CD4-positive, CD25-positive, alpha-beta regulatory T cell (primary cell): ENCODE measurements around the gene NFATC2. TPM values are rescaled to one million over a fixed set of nuclear protein-coding genes. Genes with fewer than 3 reads are reported as not detected.
A peak's percentile ranks its signal among the peaks of the same experiment; 100 is the strongest.

ENCODE experiments used
- ATAC-seq, 2 donors: fragments of 150-1000 bp; cut with Tn5 transposase; one replicate each; pipeline ENCODE4 v1.10.0; 2021; ENCODE audit warnings: low read depth in 2 of 2, moderate number of reproducible peaks in 2 of 2, moderate library complexity in 1 of 2
- DNase-seq, 3 donors: peaks; one replicate each; pipeline versions ENCODE4 v3.0.0 to v3.0.0-alpha.2; 2012 to 2022; ENCODE audit warnings: mixed read lengths in 1 of 3
- H3K27ac ChIP-seq: one replicate; pipeline ENCODE4 v1.7.0; 2013; ENCODE audit warnings: mild to moderate bottlenecking, low read length; ENCODE audit not compliant: insufficient read depth, poor library complexity, severe bottlenecking
- H3K27me3 ChIP-seq: one replicate; pipeline ENCODE4 v1.7.0; 2013; ENCODE audit warnings: low read length; ENCODE audit not compliant: control insufficient read depth, insufficient read depth
- H3K36me3 ChIP-seq: one replicate; pipeline ENCODE4 v1.7.0; 2013; ENCODE audit warnings: mild to moderate bottlenecking, low read length, moderate library complexity; ENCODE audit not compliant: control insufficient read depth, insufficient read depth
- H3K4me1 ChIP-seq: 2 replicates; pipeline ENCODE4 v1.7.0; 2013; ENCODE audit warnings: mild to moderate bottlenecking, low read length; ENCODE audit not compliant: insufficient read depth, control insufficient read depth, poor library complexity, severe bottlenecking
- H3K4me3 ChIP-seq: one replicate; pipeline ENCODE4 v1.7.0; 2013; ENCODE audit warnings: low read depth, mild to moderate bottlenecking, low read length, moderate library complexity
- H3K9me3 ChIP-seq, 2 experiments: 1 replicate in 1 of 2; 2 replicates in 1 of 2; pipeline ENCODE4 v1.7.0; 2013; ENCODE audit warnings: low read length in 2 of 2, mild to moderate bottlenecking in 1 of 2, moderate library complexity in 1 of 2; ENCODE audit not compliant: control insufficient read depth in 2 of 2
- H3K27ac Mint-ChIP-seq, 3 donors: one replicate each; pipeline ENCODE4 v1.8.0; 2020 to 2022; ENCODE audit warnings: mild to moderate bottlenecking in 3 of 3, mixed read lengths in 3 of 3, moderate library complexity in 2 of 3
- H3K27me3 Mint-ChIP-seq: one replicate; pipeline ENCODE4 v1.8.0; 2022; ENCODE audit warnings: mild to moderate bottlenecking, mixed read lengths
- H3K36me3 Mint-ChIP-seq: one replicate; pipeline ENCODE4 v1.8.0; 2020; ENCODE audit warnings: mixed read lengths
- H3K4me1 Mint-ChIP-seq, 4 donors: one replicate each; pipeline ENCODE4 v1.8.0; 2020 to 2022; ENCODE audit warnings: mixed read lengths in 4 of 4, mild to moderate bottlenecking in 1 of 4
- H3K4me3 Mint-ChIP-seq, 4 donors: one replicate each; pipeline ENCODE4 v1.8.0; 2020 to 2022; ENCODE audit warnings: mild to moderate bottlenecking in 4 of 4, mixed read lengths in 4 of 4, moderate library complexity in 3 of 4
- H3K9me3 Mint-ChIP-seq, 7 donors: one replicate each; pipeline ENCODE4 v1.8.0; 2020 to 2022; ENCODE audit warnings: mixed read lengths in 7 of 7, mild to moderate bottlenecking in 3 of 7, moderate library complexity in 2 of 7
- polyA plus RNA-seq, 4 donors: library from polyadenylated mRNA; unstranded; fragments of 300-500 nt; fragmentation: Illumina TruSeq; gene quantifications; one replicate each; pipeline ENCODE4 v1.2.3, GENCODE V29; 2021
- total RNA-seq: library from RNA; stranded (reverse); gene quantifications from one replicate; pipeline ENCODE4 v1.2.3, GENCODE V29; 2022

The NFATC2 gene
- total and polyA plus RNA-seq, 5 donors from 2014 or later, result 11.0 to 56.8 (median 14.2) TPM

DNA sequence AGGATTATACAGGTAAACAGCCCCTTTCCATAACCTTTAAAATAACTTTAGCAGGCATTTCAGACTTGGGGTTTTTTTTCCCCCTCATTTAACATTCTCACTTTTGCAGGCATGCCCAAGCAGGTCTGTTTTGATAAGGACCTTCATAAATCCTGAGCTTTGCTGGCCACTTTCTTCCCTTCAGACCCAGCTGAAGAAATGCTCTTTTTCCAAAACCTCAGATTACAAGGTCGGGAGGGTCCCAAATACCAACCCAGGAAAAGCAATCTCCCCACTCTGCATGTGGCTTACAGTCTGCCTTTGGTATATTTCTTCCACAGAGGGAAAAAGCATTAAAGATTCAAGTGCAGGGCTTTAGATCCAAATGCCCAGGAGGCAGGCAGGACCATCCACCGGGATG, 6.8 kb downstream of the NFATC2 start:
- Mint-ChIP-seq H3K27ac (peak overlapping the region in 2 of 3 donors; percentile 74 to 88), H3K27me3 (no peaks in the 10 kb centered on the region), H3K4me3 (peak overlapping the region; percentile 19 to 76 (median 68)), H3K9me3 (no peaks in the 10 kb centered on the region), H3K4me1 (peaks cover 43 to 98% (median 77%) of the 10 kb centered on the region in 4 donors), H3K36me3 (peaks cover 20% of the 10 kb centered on the region)
- Histone ChIP-seq H3K27ac (peak overlapping the region; percentile 34), H3K36me3 (peaks cover 28% of the 10 kb centered on the region), H3K4me1 (peaks cover 74% of the 10 kb centered on the region), H3K9me3 (no peaks in the 10 kb centered on the region), H3K27me3 (no peaks in the 10 kb centered on the region), H3K4me3 (no peak overlapping the region)
- no peak for ATAC-seq
- DNase-seq, result no peak

DNA sequence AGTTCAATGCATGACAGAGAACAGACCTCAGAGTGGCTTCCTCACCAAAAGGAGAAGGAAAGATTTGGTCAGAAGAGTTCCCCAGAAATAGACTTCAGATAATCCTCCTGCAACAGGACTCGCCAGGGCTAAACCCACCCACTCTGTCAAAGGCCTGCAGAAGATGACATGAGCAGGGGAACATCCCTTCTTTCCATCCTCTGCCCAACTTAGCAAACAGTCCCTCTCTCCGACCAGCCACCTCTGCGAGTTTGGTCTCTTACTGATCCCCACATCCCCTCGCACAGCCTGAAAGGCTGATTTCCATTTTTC, 7.5 kb downstream of the NFATC2 start:
- no peaks in the 10 kb centered on the region for H3K9me3 ChIP-seq
- peaks cover 28% of the 10 kb centered on the region for H3K36me3 ChIP-seq
- H3K4me3 ChIP-seq, result no peak overlapping the region
- DNase-seq (no peak), ATAC-seq (no peak)
- Mint-ChIP-seq H3K9me3 (no peaks in the 10 kb centered on the region), H3K27me3 (no peaks in the 10 kb centered on the region), H3K27ac (peak overlapping the region in 2 of 3 donors; percentile 82 to 88), H3K36me3 (peaks cover 20% of the 10 kb centered on the region), H3K4me3 (peak overlapping the region in 1 of 4 donors; percentile 76), H3K4me1 (peaks cover 43 to 98% (median 79%) of the 10 kb centered on the region in 4 donors)
- peaks cover 73% of the 10 kb centered on the region for H3K4me1 ChIP-seq
- no peak overlapping the region for H3K27ac ChIP-seq
- H3K27me3 ChIP-seq, result no peaks in the 10 kb centered on the region

DNA sequence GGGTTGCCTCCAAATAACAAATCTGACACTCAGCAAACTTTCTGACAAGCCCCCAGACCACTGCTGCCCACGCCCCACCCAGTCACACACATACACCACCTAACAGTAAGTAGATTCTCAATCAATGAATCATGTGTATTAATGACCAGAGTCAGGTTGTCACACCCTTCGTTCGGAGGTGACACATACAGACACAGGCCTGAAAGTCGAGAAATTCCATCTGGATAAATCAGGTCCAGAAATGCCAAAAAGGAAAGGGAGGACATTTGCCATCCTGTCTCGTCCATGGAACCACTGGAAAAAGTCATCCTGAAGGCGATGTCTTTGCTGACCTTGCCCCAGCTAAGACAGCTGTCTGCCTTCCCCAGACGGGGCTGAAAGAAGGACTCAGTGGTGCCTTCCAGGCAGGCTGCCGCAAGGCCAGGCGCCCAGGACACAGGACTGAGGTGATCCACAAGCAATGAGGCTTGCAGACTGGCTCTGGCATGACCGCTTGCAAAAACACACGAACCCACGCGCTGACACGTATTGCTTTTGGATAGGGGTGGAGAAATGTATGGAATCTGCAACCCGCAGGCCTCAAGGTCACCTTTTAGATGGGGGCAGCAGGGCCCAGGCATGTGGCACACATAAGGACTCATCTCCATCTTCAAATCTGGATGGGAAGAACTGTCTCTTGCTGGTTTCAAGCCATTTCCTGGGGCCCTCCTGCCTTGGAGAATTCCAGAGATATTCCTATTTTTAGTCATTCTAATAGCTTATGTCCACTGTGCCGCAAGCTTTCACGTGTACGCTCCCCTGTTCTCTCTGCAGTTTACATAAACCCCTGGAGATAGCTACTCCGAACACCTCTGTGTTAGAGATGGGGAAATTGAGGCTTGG, 9.0 kb downstream of the NFATC2 start:
- Histone ChIP-seq H3K36me3 (peaks cover 22% of the 10 kb centered on the region), H3K9me3 (no peaks in the 10 kb centered on the region), H3K27me3 (no peaks in the 10 kb centered on the region), H3K4me1 (peaks cover 73% of the 10 kb centered on the region), H3K4me3 (no peak overlapping the region), H3K27ac (peak overlapping the region; percentile 84)
- peaks cover 53 to 98% (median 80%) of the 10 kb centered on the region in 4 donors for H3K4me1 Mint-ChIP-seq
- no peaks in the 10 kb centered on the region for H3K27me3 Mint-ChIP-seq
- no peaks in the 10 kb centered on the region for H3K9me3 Mint-ChIP-seq
- peaks cover 14% of the 10 kb centered on the region for H3K36me3 Mint-ChIP-seq
- DNase-seq (no peak), ATAC-seq (no peak)
- peak overlapping the region in 1 of 3 donors; percentile 81 for H3K27ac Mint-ChIP-seq
- H3K4me3 Mint-ChIP-seq, result peak overlapping the region in 2 of 4 donors; percentile 16 to 17

DNA sequence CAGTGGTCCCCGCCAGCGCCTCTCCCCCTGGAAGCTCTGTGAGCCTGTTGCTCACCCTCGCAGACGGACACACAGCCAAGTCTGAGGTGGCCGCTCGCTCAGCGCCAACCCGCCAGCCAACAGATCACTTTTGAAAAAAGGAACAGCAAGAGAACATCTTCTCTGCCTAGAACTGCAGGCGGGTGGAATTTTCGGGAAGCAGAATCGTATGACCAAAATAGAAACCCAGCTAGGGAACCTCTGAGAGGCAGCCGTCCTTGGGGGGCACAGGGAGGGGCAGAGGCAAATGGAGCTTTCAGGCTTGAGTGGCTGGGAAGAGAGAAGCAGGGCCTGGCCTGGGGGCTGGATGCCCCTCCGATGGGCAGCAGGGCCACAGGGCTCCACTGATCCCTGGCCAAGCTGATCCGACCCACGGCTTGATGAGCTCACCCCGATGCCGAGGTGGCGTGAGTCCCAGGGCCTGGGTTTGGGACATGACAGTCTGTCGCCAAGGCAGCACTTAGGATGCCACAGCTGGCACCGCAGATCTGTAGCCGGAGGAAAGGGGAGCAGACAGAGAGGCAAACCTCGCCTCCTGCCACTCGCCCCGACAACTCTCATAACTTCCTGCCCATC, 9.8 kb downstream of the NFATC2 start:
- Histone ChIP-seq H3K4me1 (peaks cover 81% of the 10 kb centered on the region), H3K27ac (peak overlapping the region; percentile 84), H3K9me3 (no peaks in the 10 kb centered on the region), H3K4me3 (no peak overlapping the region), H3K36me3 (peaks cover 15% of the 10 kb centered on the region), H3K27me3 (no peaks in the 10 kb centered on the region)
- Mint-ChIP-seq H3K4me1 (peaks cover 52 to 97% (median 80%) of the 10 kb centered on the region in 4 donors), H3K9me3 (no peaks in the 10 kb centered on the region), H3K27ac (peak overlapping the region; percentile 94 to 97 (median 97)), H3K27me3 (no peaks in the 10 kb centered on the region), H3K36me3 (peaks cover 9% of the 10 kb centered on the region), H3K4me3 (peak overlapping the region in 1 of 4 donors; percentile 19)
- DNase-seq (no peak), ATAC-seq (no peak)

DNA sequence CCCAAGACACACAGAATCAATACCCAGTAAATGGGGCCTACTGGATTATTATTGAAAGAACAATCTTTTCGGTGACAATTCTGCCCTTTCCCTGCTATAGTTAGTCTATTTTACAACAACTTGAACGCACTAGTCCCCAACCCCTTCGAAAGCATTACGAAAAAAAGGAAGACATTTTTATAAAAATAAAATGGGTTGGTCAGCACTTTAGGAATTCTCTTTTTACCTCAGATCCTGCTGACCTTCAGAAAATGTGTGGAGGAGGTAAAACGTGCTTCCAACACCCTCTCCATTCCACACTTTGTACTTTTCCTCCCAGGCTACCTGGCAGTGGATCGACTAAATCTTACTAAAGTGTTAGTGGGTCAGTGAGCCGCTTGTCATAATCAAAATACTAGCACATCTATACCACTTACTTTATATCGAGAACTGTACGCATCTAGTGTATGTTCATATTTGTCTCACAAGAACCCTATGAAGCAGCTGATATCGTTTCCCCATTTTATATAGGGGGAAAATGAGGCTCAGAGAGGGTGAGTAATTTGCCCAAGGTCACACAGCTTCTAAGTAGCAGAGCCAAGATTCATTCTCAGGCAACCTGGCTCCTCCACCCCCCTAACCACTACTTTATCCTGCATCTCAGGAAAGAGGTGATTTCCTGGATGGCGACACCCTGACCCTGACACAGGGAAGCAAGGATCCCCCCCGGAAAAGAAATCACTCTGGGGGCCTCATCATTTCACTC, 10.6 kb downstream of the NFATC2 start:
- Mint-ChIP-seq H3K9me3 (no peaks in the 10 kb centered on the region), H3K27me3 (no peaks in the 10 kb centered on the region), H3K27ac (peak overlapping the region; percentile 94 to 97 (median 97)), H3K36me3 (peaks cover 9% of the 10 kb centered on the region), H3K4me3 (peak overlapping the region; percentile 78 to 88 (median 82)), H3K4me1 (peaks cover 50 to 96% (median 81%) of the 10 kb centered on the region in 4 donors)
- peak overlapping the region; percentile 26 for H3K4me3 ChIP-seq
- ATAC-seq, result no peak
- H3K27me3 ChIP-seq, result no peaks in the 10 kb centered on the region
- H3K9me3 ChIP-seq, result no peaks in the 10 kb centered on the region
- no peak for DNase-seq
- H3K27ac ChIP-seq, result peak overlapping the region; percentile 84
- H3K36me3 ChIP-seq, result peaks cover 14% of the 10 kb centered on the region
- H3K4me1 ChIP-seq, result peaks cover 81% of the 10 kb centered on the region

DNA sequence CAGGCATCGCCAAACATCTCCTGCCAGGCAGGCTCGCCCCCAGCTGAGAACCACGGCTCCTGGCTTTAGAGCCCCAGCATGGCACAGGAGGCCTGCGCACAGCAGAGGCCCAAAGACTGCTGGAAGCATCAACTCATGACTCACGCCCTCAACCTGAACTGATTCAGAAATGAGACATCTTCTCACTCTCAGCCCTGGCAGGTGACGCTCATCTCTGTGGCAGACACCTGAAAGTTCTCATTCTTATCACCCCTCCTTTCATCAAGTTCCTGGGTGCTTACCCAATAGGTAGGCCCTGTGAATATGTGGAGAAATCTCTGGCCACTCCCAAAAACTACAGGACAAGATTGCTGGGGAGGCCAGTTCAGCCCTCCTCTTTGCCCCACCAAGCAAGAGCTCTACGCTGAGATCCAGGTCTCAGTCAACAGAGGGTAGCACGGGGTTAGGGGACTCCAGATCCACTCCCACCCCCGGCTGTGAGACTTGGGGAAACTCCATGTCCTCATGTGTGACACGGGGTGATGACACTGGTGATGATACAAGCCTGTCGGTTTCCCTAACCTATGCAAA, 11.3 kb downstream of the NFATC2 start:
- ATAC-seq (peak; percentile 88), DNase-seq (peak; percentile 28 to 74 (median 59))
- Mint-ChIP-seq H3K9me3 (no peaks in the 10 kb centered on the region), H3K4me1 (peaks cover 48 to 96% (median 81%) of the 10 kb centered on the region in 4 donors), H3K27me3 (no peaks in the 10 kb centered on the region), H3K4me3 (peak overlapping the region; percentile 78 to 88 (median 82)), H3K27ac (peak overlapping the region; percentile 94 to 97 (median 97)), H3K36me3 (peaks cover 9% of the 10 kb centered on the region)
- H3K27ac ChIP-seq, result peak overlapping the region; percentile 84
- peak overlapping the region; percentile 43 for H3K4me3 ChIP-seq
- no peaks in the 10 kb centered on the region for H3K9me3 ChIP-seq
- H3K27me3 ChIP-seq, result no peaks in the 10 kb centered on the region
- peaks cover 81% of the 10 kb centered on the region for H3K4me1 ChIP-seq
- peaks cover 14% of the 10 kb centered on the region for H3K36me3 ChIP-seq

DNA sequence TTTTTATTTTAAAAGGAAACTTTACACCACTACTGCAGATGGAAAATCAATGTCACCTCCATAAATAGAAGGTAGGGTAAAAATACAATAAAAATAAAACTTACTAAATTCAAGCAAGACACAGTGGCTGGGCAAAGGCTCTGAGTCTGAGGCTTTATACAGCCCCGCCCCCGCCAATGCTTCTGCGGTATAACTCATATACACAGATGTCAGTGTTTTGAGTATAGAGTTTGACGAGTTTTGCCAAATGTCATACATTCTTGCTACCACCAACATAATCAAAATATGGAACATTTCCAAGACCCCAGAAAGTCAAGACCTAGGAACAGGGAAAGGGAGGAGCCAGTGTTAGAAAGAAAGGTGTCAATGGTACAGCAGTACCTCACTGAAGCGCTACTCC, 12.8 kb downstream of the NFATC2 start:
- Mint-ChIP-seq H3K4me1 (peaks cover 49 to 96% (median 79%) of the 10 kb centered on the region in 4 donors), H3K4me3 (peak overlapping the region; percentile 78 to 91 (median 82)), H3K27ac (peak overlapping the region; percentile 94 to 97 (median 97)), H3K27me3 (no peaks in the 10 kb centered on the region), H3K9me3 (no peaks in the 10 kb centered on the region), H3K36me3 (peaks cover 9% of the 10 kb centered on the region)
- peak; percentile 42 to 71 (median 47) for DNase-seq
- Histone ChIP-seq H3K4me1 (peaks cover 81% of the 10 kb centered on the region), H3K4me3 (peak overlapping the region; percentile 84), H3K27ac (peak overlapping the region; percentile 84), H3K9me3 (no peaks in the 10 kb centered on the region), H3K36me3 (peaks cover 14% of the 10 kb centered on the region), H3K27me3 (no peaks in the 10 kb centered on the region)
- peak; percentile 47 to 48 for ATAC-seq
